HFFc6 (cell line): ENCODE results near the gene SLC45A2. TPM values are rescaled to one million over a fixed set of nuclear protein-coding genes. Genes with fewer than 3 reads are reported as not detected.

Source experiments
- DNase-seq: peaks from one replicate; pipeline ENCODE4 v3.0.0-alpha.2; 2018
- H3K27ac Mint-ChIP-seq: 2 replicates; pipeline ENCODE4 v1.8.0; 2020; ENCODE audit warnings: mild to moderate bottlenecking, mixed read lengths
- H3K27me3 Mint-ChIP-seq: 2 replicates; pipeline ENCODE4 v1.8.0; 2021; ENCODE audit warnings: mild to moderate bottlenecking, moderate library complexity, mixed read lengths; ENCODE audit not compliant: insufficient read depth
- H3K36me3 Mint-ChIP-seq: 2 replicates; pipeline ENCODE4 v1.8.0; 2021; ENCODE audit warnings: low read depth, mixed read lengths
- H3K4me1 Mint-ChIP-seq: 2 replicates; pipeline ENCODE4 v1.8.0; 2020; ENCODE audit warnings: low read depth, mixed read lengths
- H3K4me3 Mint-ChIP-seq: 2 replicates; pipeline ENCODE4 v1.8.0; 2020; ENCODE audit warnings: mild to moderate bottlenecking, moderate library complexity, mixed read lengths
- H3K9me3 Mint-ChIP-seq: 2 replicates; pipeline ENCODE4 v1.8.0; 2020; ENCODE audit warnings: mild to moderate bottlenecking, mixed read lengths
- CTCF ChIP-seq: fragments of 200-600 bp; sonication (generic); IDR thresholded peaks from 2 replicates; pipeline ENCODE4 v1.5.0; 2021; ENCODE audit warnings: antibody characterized with exemption, mild to moderate bottlenecking
- total RNA-seq, 6 experiments: library from RNA; stranded (reverse); fragmentation: NEBNext Ultra II Directional; extraction: Animal tissue kit (Norgen Biotek cat#: 25700); gene quantifications; 2 replicates in 1 of 6; 3 replicates in 5 of 6; pipeline ENCODE4 v1.2.3, GENCODE V29; 2021

The SLC45A2 gene
- total RNA-seq, 6 experiments from 2014 or later = not detected

DNA sequence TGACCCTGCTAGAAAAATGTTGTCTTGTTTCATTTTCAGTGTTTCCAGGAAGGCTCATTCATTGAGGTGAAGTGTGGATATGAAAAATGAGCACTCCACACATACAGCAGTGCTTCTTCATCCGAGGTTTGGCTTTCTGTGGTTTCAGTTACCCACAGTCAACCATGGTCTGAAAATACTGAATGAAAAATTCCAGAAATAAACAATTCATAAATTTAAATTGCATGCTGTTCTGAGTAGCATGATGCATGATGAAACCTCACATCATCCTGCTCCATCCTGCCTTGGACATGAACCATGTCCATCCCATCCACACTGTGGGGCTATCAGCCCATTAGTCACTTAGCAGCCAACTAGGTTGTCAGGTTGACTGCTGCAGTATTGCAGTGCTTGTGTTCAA is 10.4 kb upstream of the SLC45A2 start:
- H3K36me3 Mint-ChIP-seq = no peaks in the 10 kb centered on the region; the same call in 1 of the 2 replicates
- no peak overlapping the region for H3K4me3 Mint-ChIP-seq
- peak overlapping the region; percentile 60 for H3K27ac Mint-ChIP-seq
- peak; percentile 48 for TF ChIP-seq CTCF
- DNase-seq = peak; percentile 57
- H3K4me1 Mint-ChIP-seq = peaks cover 34% of the 10 kb centered on the region
- H3K9me3 Mint-ChIP-seq = no peaks in the 10 kb centered on the region
- no peaks in the 10 kb centered on the region; the same call in none of the 2 replicates for H3K27me3 Mint-ChIP-seq

DNA sequence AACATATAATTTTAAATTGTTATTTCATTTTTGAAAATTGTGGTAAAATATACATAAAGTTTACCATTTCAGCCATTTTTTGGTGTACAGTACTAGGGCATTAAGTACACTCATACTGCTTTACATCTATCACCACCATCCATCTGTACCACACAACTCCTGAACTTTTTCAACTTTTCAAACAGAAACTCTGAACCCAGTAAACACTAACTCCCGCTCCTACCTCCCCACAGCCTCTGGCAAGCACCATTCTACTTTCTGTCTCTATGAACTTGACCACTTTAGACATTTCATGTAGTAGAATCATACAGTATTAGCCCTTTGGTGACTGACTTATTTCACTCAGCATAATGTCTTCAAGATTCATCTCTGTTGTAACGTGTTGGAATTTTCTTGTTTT is 8.4 kb upstream of the SLC45A2 start:
- Mint-ChIP-seq H3K27ac (no peak overlapping the region), H3K4me3 (no peak overlapping the region), H3K36me3 (peaks cover 16% of the 10 kb centered on the region), H3K27me3 (no peaks in the 10 kb centered on the region; the same call in none of the 2 replicates), H3K4me1 (peaks cover 33% of the 10 kb centered on the region), H3K9me3 (no peaks in the 10 kb centered on the region)
- no peak for DNase-seq
- TF ChIP-seq CTCF = no peak

DNA sequence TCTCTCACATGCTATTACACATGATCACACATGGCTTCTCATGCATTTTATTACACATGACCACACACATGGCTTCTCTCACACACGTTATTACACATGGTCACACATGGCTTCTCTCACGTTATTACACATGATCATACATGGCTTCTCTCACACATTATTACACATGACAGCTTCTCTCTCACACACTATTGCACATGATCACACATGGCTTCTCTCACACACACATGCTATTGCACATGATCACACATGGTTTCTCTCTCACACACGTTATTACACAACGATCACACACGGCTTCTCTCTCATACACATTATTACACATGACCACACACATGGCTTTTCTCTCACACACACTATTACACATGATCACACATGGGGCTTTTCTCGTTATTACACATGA is 954 bp upstream of the SLC45A2 start:
- no peak for DNase-seq
- peaks cover 2% of the 10 kb centered on the region; the same call in 1 of the 2 replicates for H3K27me3 Mint-ChIP-seq
- peaks cover 17% of the 10 kb centered on the region for H3K36me3 Mint-ChIP-seq
- no peak for TF ChIP-seq CTCF
- H3K27ac Mint-ChIP-seq = no peak overlapping the region
- peaks cover 17% of the 10 kb centered on the region for H3K4me1 Mint-ChIP-seq
- no peaks in the 10 kb centered on the region for H3K9me3 Mint-ChIP-seq
- H3K4me3 Mint-ChIP-seq = no peak overlapping the region

DNA sequence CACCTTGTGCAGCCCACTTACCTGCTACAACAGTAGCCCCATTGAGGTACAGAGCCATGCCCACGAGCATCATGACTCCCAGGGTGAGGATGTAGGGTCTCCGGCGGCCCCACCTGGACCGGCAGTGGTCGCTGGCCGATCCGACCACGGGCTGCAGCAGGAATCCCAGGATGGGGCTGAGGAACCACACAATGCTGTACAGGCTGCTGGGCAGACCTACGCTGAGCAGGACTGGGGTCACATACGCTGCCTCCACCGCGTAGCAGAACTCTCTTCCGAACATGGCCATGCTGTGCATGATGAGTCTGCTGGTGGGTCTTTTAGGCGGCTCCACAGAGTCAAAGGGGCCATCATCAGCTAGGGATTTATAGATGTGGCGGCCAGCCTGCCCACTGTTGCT is 315 bp downstream of the SLC45A2 start:
- TF ChIP-seq CTCF = no peak
- no peaks in the 10 kb centered on the region for H3K9me3 Mint-ChIP-seq
- DNase-seq = no peak
- H3K4me1 Mint-ChIP-seq = peaks cover 13% of the 10 kb centered on the region
- H3K36me3 Mint-ChIP-seq = peaks cover 14% of the 10 kb centered on the region
- no peak overlapping the region for H3K4me3 Mint-ChIP-seq
- H3K27me3 Mint-ChIP-seq = peaks cover 2% of the 10 kb centered on the region; the same call in 1 of the 2 replicates
- no peak overlapping the region for H3K27ac Mint-ChIP-seq

- Mint-ChIP-seq H3K36me3 (no peaks in the 10 kb centered on the region), H3K9me3 (no peaks in the 10 kb centered on the region), H3K4me1 (peaks cover 12% of the 10 kb centered on the region), H3K27ac (0 out of 2 replicates have a peak overlapping the region, but pooled peaks have one; percentile 14), H3K4me3 (no peak overlapping the region), H3K27me3 (peaks cover 7% of the 10 kb centered on the region)
- peak; percentile 36 for DNase-seq
- TF ChIP-seq CTCF = no peak
Observed at GRCh38 chr5:33981408-33982162, 2.9 kb downstream of the SLC45A2 start.
